CD8-positive, alpha-beta memory T cell (primary cell): ENCODE results near the gene P2RY13. TPM values are rescaled to one million over a fixed set of nuclear protein-coding genes. Genes with fewer than 3 reads are reported as not detected.

Experiments
- polyA plus RNA-seq: library from polyadenylated mRNA; unstranded; fragments of 300-500 nt; fragmentation: Illumina TruSeq; gene quantifications from one replicate; pipeline ENCODE4 v1.2.3, GENCODE V29; 2021
- total RNA-seq, 2 experiments: library from RNA; stranded (reverse); gene quantifications; one replicate each; pipeline ENCODE4 v1.2.3, GENCODE V29; 2021

P2RY13 gene
- total and polyA plus RNA-seq, 3 experiments from 2014 or later, result not detected

Other genes starting within 250 kb of the P2RY13 start
- gene MED12L, start 243.9 kb downstream of the P2RY13 start, total RNA-seq, result 1 to 10 TPM; 1.7 to 1.8 TPM
- gene MED12L, start 243.9 kb downstream of the P2RY13 start, polyA plus RNA-seq, result 0.02 TPM
- 100 to 1,000 TPM; 179 to 188 TPM for gene GPR171, start 126.3 kb downstream of the P2RY13 start, total RNA-seq
- 264 TPM for gene GPR171, start 126.3 kb downstream of the P2RY13 start, polyA plus RNA-seq
- gene P2RY14, start 51.0 kb downstream of the P2RY13 start, total RNA-seq, result 1 to 10 TPM in 1 of 2 experiments, under 1 TPM in 1; 0.84 to 1.3 TPM
- gene P2RY14, start 51.0 kb downstream of the P2RY13 start, polyA plus RNA-seq, result 4.3 TPM
- gene GPR87, start 12.7 kb downstream of the P2RY13 start, total RNA-seq, result 1 to 10 TPM in 1 of 2 experiments, under 1 TPM in 1; 0.61 to 1.2 TPM
- gene GPR87, start 12.7 kb downstream of the P2RY13 start, polyA plus RNA-seq, result not detected
- gene P2RY12, start 55.2 kb upstream of the P2RY13 start, total RNA-seq, result not detected
- gene P2RY12, start 55.2 kb upstream of the P2RY13 start, polyA plus RNA-seq, result not detected
- gene IGSF10, start 131.5 kb upstream of the P2RY13 start, total RNA-seq, result not detected
- not detected for gene IGSF10, start 131.5 kb upstream of the P2RY13 start, polyA plus RNA-seq